Measurements from ENCODE around the gene FKBP1A.

- TF ChIP-seq ZNF274 (IDR thresholded peaks at IDR 0.05; ENCODE audit: low read depth, low read length) (no peak), YY1 (IDR thresholded peaks at IDR 0.05; ENCODE audit: insufficient read depth, insufficient read length) (no peak), SUZ12 (IDR thresholded peaks at IDR 0.05; ENCODE audit: extremely low read depth, insufficient read depth, insufficient read length) (no peak)
These were observed 37.2 kb upstream of the FKBP1A start for GRCh38 chr20:1430004-1430451.
